ENCODE data around the gene GOT1. TPM values are rescaled to one million over a fixed set of nuclear protein-coding genes. Genes with fewer than 3 reads are reported as not detected.

The GOT1 gene
- total RNA-seq, 4 donors from 2014 or later = 45.8 to 65.1 (median 51.0) TPM

GRCh38 chr10:99419688-99420087 lies 10.7 kb downstream of the GOT1 start:
- Histone ChIP-seq H3K27ac (no peak overlapping the region), H3K9me3 (no peaks in the 10 kb centered on the region), H3K4me3 (no peak overlapping the region), H3K4me1 (no peaks in the 10 kb centered on the region), H3K36me3 (peaks cover 0 to 72% (median 4%) of the 10 kb centered on the region in 3 donors), H3K27me3 (no peaks in the 10 kb centered on the region)
- WGBS, 2 donors = 84 to 94% methylated on average over 2 of the region's 2 CpGs
- TF ChIP-seq CTCF (IDR thresholded peaks at IDR 0.05) = no peak
- TF ChIP-seq POLR2A (IDR thresholded peaks at IDR 0.05) = no peak
- no peak for DNase-seq
- intact Hi-C loops (cut with DNase I) = no loop called here

GRCh38 chr10:99418910-99419624 lies 11.4 kb downstream of the GOT1 start:
- no peak overlapping the region for H3K27ac ChIP-seq
- H3K36me3 ChIP-seq = peaks cover 0 to 66% (median 4%) of the 10 kb centered on the region in 3 donors
- H3K27me3 ChIP-seq = no peaks in the 10 kb centered on the region
- H3K9me3 ChIP-seq = no peaks in the 10 kb centered on the region
- no peak overlapping the region for H3K4me3 ChIP-seq
- H3K4me1 ChIP-seq = no peaks in the 10 kb centered on the region
- DNase-seq = no peak
- no peak for TF ChIP-seq CTCF (IDR thresholded peaks at IDR 0.05)
- intact Hi-C loops (cut with DNase I) = no loop called here

- Histone ChIP-seq H3K36me3 (peaks cover 0 to 59% (median 0%) of the 10 kb centered on the region in 3 donors), H3K4me1 (no peaks in the 10 kb centered on the region), H3K9me3 (no peaks in the 10 kb centered on the region), H3K27ac (no peak overlapping the region), H3K27me3 (no peaks in the 10 kb centered on the region), H3K4me3 (no peak overlapping the region)
- no peak for DNase-seq
- intact Hi-C loops (cut with DNase I) = no loop called here
- 86 to 100% methylated on average over 1 of the region's 1 CpG for WGBS, 2 donors
- TF ChIP-seq CTCF (IDR thresholded peaks at IDR 0.05) = no peak
- TF ChIP-seq POLR2A (IDR thresholded peaks at IDR 0.05) = no peak
Measured at GRCh38 chr10:99412099-99412498, 18.3 kb downstream of the GOT1 start.

- Histone ChIP-seq H3K9me3 (no peaks in the 10 kb centered on the region), H3K4me1 (no peaks in the 10 kb centered on the region), H3K36me3 (peaks cover 0 to 65% (median 3%) of the 10 kb centered on the region in 3 donors), H3K27me3 (no peaks in the 10 kb centered on the region), H3K27ac (no peak overlapping the region), H3K4me3 (no peak overlapping the region)
- no peak for DNase-seq
- 91 to 100% methylated on average over 2 of the region's 2 CpGs for WGBS, 2 donors
- TF ChIP-seq POLR2A (IDR thresholded peaks at IDR 0.05) (no peak), CTCF (IDR thresholded peaks at IDR 0.05) (no peak)
- intact Hi-C loops (cut with DNase I) = no loop called here
Measured at GRCh38 chr10:99411546-99411945, 18.9 kb downstream of the GOT1 start.

- no peak for DNase-seq
- Histone ChIP-seq H3K27me3 (no peaks in the 10 kb centered on the region), H3K4me3 (no peak overlapping the region), H3K27ac (no peak overlapping the region), H3K36me3 (peaks cover 4 to 66% (median 10%) of the 10 kb centered on the region in 3 donors), H3K4me1 (no peaks in the 10 kb centered on the region), H3K9me3 (no peaks in the 10 kb centered on the region)
- WGBS, 2 donors = 91 to 92% methylated on average over 4 of the region's 4 CpGs
- intact Hi-C loops (cut with DNase I) = no loop called here
- TF ChIP-seq CTCF (IDR thresholded peaks at IDR 0.05) = no peak
- TF ChIP-seq POLR2A (IDR thresholded peaks at IDR 0.05) = no peak
Measured at GRCh38 chr10:99410876-99411275, 19.5 kb downstream of the GOT1 start.

Measured in esophagus squamous epithelium (tissue), 5 donors.